Activated CD8-positive, alpha-beta memory T cell treated with anti-CD3 and anti-CD28 coated beads, Interleukin-2, amount 10 ng/mL, durations not matched to agents 7 days and 5 days (primary cell): ENCODE results near the gene ANAPC16. TPM values are rescaled to one million over a fixed set of nuclear protein-coding genes. Genes with fewer than 3 reads are reported as not detected.
"Not testable (repeated sequence)": the region's sequence is repeated elsewhere in the genome, so short reads cannot be mapped to it uniquely, and the experiment has no call there.

Experiments used
- ATAC-seq: fragments of 150-1000 bp; cut with Tn5 transposase; one replicate; pipeline ENCODE4 v1.10.0; 2021; ENCODE audit warnings: moderate library complexity
- CTCF ChIA-PET: fragments of 350-600 bp; sonication (Branson Sonifier 250); formaldehyde crosslinking; loops from one replicate; lab custom pipeline; 2021; ENCODE audit warnings: antibody characterized with exemption; lab: Charles Lee
- DNase-seq: peaks from one replicate; pipeline ENCODE4 v3.0.0-alpha.2; 2020
- H3K27ac Mint-ChIP-seq: one replicate; pipeline ENCODE4 v1.8.0; 2021; ENCODE audit warnings: mild to moderate bottlenecking, mixed read lengths
- H3K27me3 Mint-ChIP-seq: one replicate; pipeline ENCODE4 v1.8.0; 2021; ENCODE audit warnings: mixed read lengths
- H3K36me3 Mint-ChIP-seq: one replicate; pipeline ENCODE4 v1.8.0; 2021; ENCODE audit warnings: mild to moderate bottlenecking, mixed read lengths
- H3K4me1 Mint-ChIP-seq: one replicate; pipeline ENCODE4 v1.8.0; 2021; ENCODE audit warnings: mixed read lengths
- H3K4me3 Mint-ChIP-seq: one replicate; pipeline ENCODE4 v1.8.0; 2021; ENCODE audit warnings: mild to moderate bottlenecking, moderate library complexity, mixed read lengths
- H3K9me3 Mint-ChIP-seq: one replicate; pipeline ENCODE4 v1.8.0; 2022; ENCODE audit warnings: low read depth, mixed read lengths
- total RNA-seq, 2 experiments: library from RNA; stranded (reverse); gene quantifications; one replicate each; pipeline ENCODE4 v1.2.3, GENCODE V29; 2021

ANAPC16 gene
- total RNA-seq, 2 experiments from 2014 or later, result 61.4 to 67.6 TPM

- peaks cover 30% of the 10 kb centered on the region for H3K36me3 Mint-ChIP-seq
- CTCF ChIA-PET, result interaction anchor here (1.2 to 12.8 kb wide), 6 partner anchors 9 to 171 kb away, joined by 3 to 127 read pairs (median 7); no protein-coding TSS in a partner anchor
- H3K4me3 Mint-ChIP-seq, result no peak overlapping the region
- ATAC-seq (no peak), DNase-seq (no peak)
- H3K27ac Mint-ChIP-seq, result no peak overlapping the region
- H3K27me3 Mint-ChIP-seq, result no peaks in the 10 kb centered on the region
- H3K9me3 Mint-ChIP-seq, result no peaks in the 10 kb centered on the region
- H3K4me1 Mint-ChIP-seq, result peaks cover 47% of the 10 kb centered on the region
These were observed 4.8 kb downstream of the ANAPC16 start for GRCh38 chr10:72220637-72221036.

- no peak overlapping the region for H3K27ac Mint-ChIP-seq
- H3K4me1 Mint-ChIP-seq, result peaks cover 48% of the 10 kb centered on the region
- no peaks in the 10 kb centered on the region for H3K9me3 Mint-ChIP-seq
- H3K27me3 Mint-ChIP-seq, result no peaks in the 10 kb centered on the region
- CTCF ChIA-PET, result interaction anchor here (0.7 to 12.8 kb wide), 10 partner anchors 9 to 172 kb away, joined by 3 to 127 read pairs (median 10); partner anchors contain the start of gene DDIT4
- DNase-seq (no peak), ATAC-seq (no peak)
- H3K36me3 Mint-ChIP-seq, result peaks cover 30% of the 10 kb centered on the region
- no peak overlapping the region for H3K4me3 Mint-ChIP-seq
These were observed 5.5 kb downstream of the ANAPC16 start for GRCh38 chr10:72221278-72221677.

GRCh38 chr10:72223743-72224101 is 7.9 kb downstream of the ANAPC16 start:
- ATAC-seq, result no peak
- Mint-ChIP-seq H3K36me3 (peaks cover 27% of the 10 kb centered on the region), H3K4me1 (peaks cover 46% of the 10 kb centered on the region), H3K9me3 (no peaks in the 10 kb centered on the region), H3K27ac (peak overlapping the region; percentile 63), H3K27me3 (no peaks in the 10 kb centered on the region), H3K4me3 (no peak overlapping the region)
- no peak for DNase-seq
- CTCF ChIA-PET, result interaction anchor here (0.6 to 12.8 kb wide), 17 partner anchors 8 to 327 kb away, joined by 3 to 127 read pairs (median 5); partner anchors contain the start of gene DDIT4

GRCh38 chr10:72224191-72224590 is 8.4 kb downstream of the ANAPC16 start:
- Mint-ChIP-seq H3K4me1 (peaks cover 43% of the 10 kb centered on the region), H3K27ac (peak overlapping the region; percentile 63)

GRCh38 chr10:72226418-72227027 is 10.7 kb downstream of the ANAPC16 start:
- ATAC-seq (no peak), DNase-seq (no peak)
- Mint-ChIP-seq H3K36me3 (peaks cover 32% of the 10 kb centered on the region), H3K4me3 (no peak overlapping the region), H3K4me1 (peaks cover 48% of the 10 kb centered on the region), H3K27me3 (no peaks in the 10 kb centered on the region), H3K9me3 (no peaks in the 10 kb centered on the region), H3K27ac (peak overlapping the region; percentile 49)
- CTCF ChIA-PET, result interaction anchor here (0.9 to 12.8 kb wide), 8 partner anchors 10 to 178 kb away, joined by 3 to 127 read pairs (median 6); no protein-coding TSS in a partner anchor

More at GRCh38 chr10:72224191-72224590, 8.4 kb downstream of the ANAPC16 start:
- H3K27me3 Mint-ChIP-seq, ATAC-seq, H3K9me3 Mint-ChIP-seq, DNase-seq, H3K4me3 Mint-ChIP-seq: not testable (repeated sequence)
- peaks cover 25% of the 10 kb centered on the region for H3K36me3 Mint-ChIP-seq
- CTCF ChIA-PET, result interaction anchor here (0.6 to 12.8 kb wide), 16 partner anchors 9 to 328 kb away, joined by 3 to 127 read pairs (median 6); partner anchors contain the start of gene DDIT4

- Mint-ChIP-seq H3K4me3 (no peak overlapping the region), H3K27me3 (no peaks in the 10 kb centered on the region), H3K4me1 (peaks cover 44% of the 10 kb centered on the region), H3K36me3 (peaks cover 32% of the 10 kb centered on the region), H3K27ac (no peak overlapping the region), H3K9me3 (no peaks in the 10 kb centered on the region)
- CTCF ChIA-PET, result interaction anchor here (1.2 to 2.2 kb wide), 7 partner anchors 9 to 112 kb away, joined by 3 to 11 read pairs (median 6); partner anchors contain the start of genes ANAPC16 and ASCC1
- DNase-seq, result no peak
- no peak for ATAC-seq
These were observed 12.0 kb downstream of the ANAPC16 start for GRCh38 chr10:72227826-72228225.

GRCh38 chr10:72228318-72228751 is 12.5 kb downstream of the ANAPC16 start:
- peaks cover 36% of the 10 kb centered on the region for H3K36me3 Mint-ChIP-seq
- CTCF ChIA-PET, result interaction anchor here (0.9 to 2.0 kb wide), 6 partner anchors 10 to 109 kb away, joined by 3 to 7 read pairs (median 5); partner anchors contain the start of genes ANAPC16 and ASCC1

GRCh38 chr10:72229261-72230251 is 13.7 kb downstream of the ANAPC16 start:
- H3K27ac Mint-ChIP-seq, result peak overlapping the region; percentile 25
- no peak for ATAC-seq
- no peak for DNase-seq
- no peak overlapping the region for H3K4me3 Mint-ChIP-seq
- peaks cover 31% of the 10 kb centered on the region for H3K4me1 Mint-ChIP-seq
- H3K27me3 Mint-ChIP-seq, result no peaks in the 10 kb centered on the region
- CTCF ChIA-PET, result interaction anchor here (0.7 to 1.7 kb wide), 12 partner anchors 8 to 181 kb away, joined by 3 to 7 read pairs (median 4); partner anchors contain the start of genes ASCC1 and DDIT4
- H3K9me3 Mint-ChIP-seq, result no peaks in the 10 kb centered on the region
- peaks cover 38% of the 10 kb centered on the region for H3K36me3 Mint-ChIP-seq

More at GRCh38 chr10:72228318-72228751, 12.5 kb downstream of the ANAPC16 start:
- H3K4me1 Mint-ChIP-seq, result peaks cover 41% of the 10 kb centered on the region
- no peaks in the 10 kb centered on the region for H3K27me3 Mint-ChIP-seq
- DNase-seq, result no peak
- no peak overlapping the region for H3K4me3 Mint-ChIP-seq
- ATAC-seq, result no peak
- no peaks in the 10 kb centered on the region for H3K9me3 Mint-ChIP-seq
- no peak overlapping the region for H3K27ac Mint-ChIP-seq

- Mint-ChIP-seq H3K27ac (no peak overlapping the region), H3K4me1 (peaks cover 12% of the 10 kb centered on the region), H3K4me3 (no peak overlapping the region), H3K36me3 (peaks cover 46% of the 10 kb centered on the region), H3K27me3 (no peaks in the 10 kb centered on the region), H3K9me3 (no peaks in the 10 kb centered on the region)
- ATAC-seq (no peak), DNase-seq (no peak)
- CTCF ChIA-PET, result interaction anchor here (0.7 to 1.4 kb wide), 4 partner anchors 10 to 963 kb away, joined by 3 to 4 read pairs (median 3); no protein-coding TSS in a partner anchor
These were observed 17.8 kb downstream of the ANAPC16 start for GRCh38 chr10:72233621-72234020.

GRCh38 chr10:72234560-72235095 is 18.8 kb downstream of the ANAPC16 start:
- Mint-ChIP-seq H3K4me1 (peaks cover 5% of the 10 kb centered on the region), H3K9me3 (no peaks in the 10 kb centered on the region), H3K4me3 (no peak overlapping the region), H3K27ac (no peak overlapping the region), H3K27me3 (no peaks in the 10 kb centered on the region), H3K36me3 (peaks cover 45% of the 10 kb centered on the region)
- ATAC-seq (no peak), DNase-seq (no peak)
- CTCF ChIA-PET, result interaction anchor here (0.7 kb wide), 1 partner anchor 99 kb away, joined by 3 read pairs; no protein-coding TSS in a partner anchor

- Mint-ChIP-seq H3K27ac (peak overlapping the region; percentile 1), H3K4me1 (peaks cover 2% of the 10 kb centered on the region), H3K9me3 (no peaks in the 10 kb centered on the region)
These were observed 19.9 kb downstream of the ANAPC16 start for GRCh38 chr10:72235544-72236279.

More at GRCh38 chr10:72235544-72236279, 19.9 kb downstream of the ANAPC16 start:
- no peak for ATAC-seq
- DNase-seq, result no peak
- Mint-ChIP-seq H3K36me3 (peaks cover 37% of the 10 kb centered on the region), H3K27me3 (no peaks in the 10 kb centered on the region), H3K4me3 (no peak overlapping the region)
- CTCF ChIA-PET, result interaction anchor here (1.0 to 2.7 kb wide), 4 partner anchors 13 to 102 kb away, joined by 3 to 15 read pairs (median 4); partner anchors contain the start of genes ANAPC16 and ASCC1
